ENCODE measurements around the gene PPARG. TPM values are rescaled to one million over a fixed set of nuclear protein-coding genes. Genes with fewer than 3 reads are reported as not detected.
"Not testable (repeated sequence)": the region's sequence is repeated elsewhere in the genome, so short reads cannot be mapped to it uniquely, and the experiment has no call there.

The PPARG gene
- total RNA-seq, 1 donor: 4.7 TPM

DNA sequence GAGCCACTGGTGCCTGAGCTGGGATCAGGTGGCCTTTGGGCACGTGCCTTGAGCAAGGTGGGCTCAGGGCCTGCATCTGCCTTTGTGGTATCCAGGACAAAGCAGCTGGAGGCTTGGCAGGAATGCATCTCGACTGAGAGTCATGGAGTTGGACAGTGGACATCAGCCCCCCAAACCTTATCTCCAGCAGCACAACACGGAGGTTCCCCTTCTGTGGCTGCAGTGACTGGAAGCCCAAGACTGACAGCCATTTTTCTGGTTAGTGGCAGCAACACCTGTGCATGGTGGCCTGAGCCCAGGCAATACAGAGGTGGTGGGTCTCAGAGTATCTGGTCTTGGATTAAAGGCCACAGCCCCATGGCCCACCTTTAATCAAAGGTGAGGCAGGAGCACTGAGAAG is 167.6 kb downstream of the PPARG start:
- TF ChIP-seq, protein P1, sequence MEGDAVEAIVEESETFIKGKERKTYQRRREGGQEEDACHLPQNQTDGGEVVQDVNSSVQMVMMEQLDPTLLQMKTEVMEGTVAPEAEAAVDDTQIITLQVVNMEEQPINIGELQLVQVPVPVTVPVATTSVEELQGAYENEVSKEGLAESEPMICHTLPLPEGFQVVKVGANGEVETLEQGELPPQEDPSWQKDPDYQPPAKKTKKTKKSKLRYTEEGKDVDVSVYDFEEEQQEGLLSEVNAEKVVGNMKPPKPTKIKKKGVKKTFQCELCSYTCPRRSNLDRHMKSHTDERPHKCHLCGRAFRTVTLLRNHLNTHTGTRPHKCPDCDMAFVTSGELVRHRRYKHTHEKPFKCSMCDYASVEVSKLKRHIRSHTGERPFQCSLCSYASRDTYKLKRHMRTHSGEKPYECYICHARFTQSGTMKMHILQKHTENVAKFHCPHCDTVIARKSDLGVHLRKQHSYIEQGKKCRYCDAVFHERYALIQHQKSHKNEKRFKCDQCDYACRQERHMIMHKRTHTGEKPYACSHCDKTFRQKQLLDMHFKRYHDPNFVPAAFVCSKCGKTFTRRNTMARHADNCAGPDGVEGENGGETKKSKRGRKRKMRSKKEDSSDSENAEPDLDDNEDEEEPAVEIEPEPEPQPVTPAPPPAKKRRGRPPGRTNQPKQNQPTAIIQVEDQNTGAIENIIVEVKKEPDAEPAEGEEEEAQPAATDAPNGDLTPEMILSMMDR (IDR thresholded peaks at IDR 0.05; ENCODE audit: insufficient read depth, low read depth, low read length): no peak
- no peak for DNase-seq (ENCODE audit: low read depth)
- H3K4me3 ChIP-seq (ENCODE audit: low read depth, low read length): no peak overlapping the region

DNA sequence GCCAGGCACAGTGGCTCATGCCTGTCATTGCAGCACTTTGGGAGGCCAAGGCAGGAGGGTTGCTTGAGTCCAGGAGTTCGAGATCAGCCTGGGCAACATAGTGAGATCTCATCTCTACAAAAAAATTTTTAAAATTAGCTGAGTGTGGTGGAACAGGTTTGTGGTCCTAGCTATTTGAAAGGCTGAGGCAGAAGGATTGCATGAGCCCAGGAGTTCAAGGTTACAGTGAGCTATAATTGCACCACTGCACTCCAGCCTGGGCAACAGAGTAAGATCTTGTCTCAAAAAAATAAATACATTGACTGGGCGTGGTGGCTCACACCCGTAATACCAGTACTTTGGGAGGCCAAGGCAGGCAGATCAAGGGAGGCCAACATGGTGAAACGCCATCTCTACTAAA is 168.5 kb downstream of the PPARG start:
- DNase-seq (ENCODE audit: low read depth): not testable (repeated sequence)

DNA sequence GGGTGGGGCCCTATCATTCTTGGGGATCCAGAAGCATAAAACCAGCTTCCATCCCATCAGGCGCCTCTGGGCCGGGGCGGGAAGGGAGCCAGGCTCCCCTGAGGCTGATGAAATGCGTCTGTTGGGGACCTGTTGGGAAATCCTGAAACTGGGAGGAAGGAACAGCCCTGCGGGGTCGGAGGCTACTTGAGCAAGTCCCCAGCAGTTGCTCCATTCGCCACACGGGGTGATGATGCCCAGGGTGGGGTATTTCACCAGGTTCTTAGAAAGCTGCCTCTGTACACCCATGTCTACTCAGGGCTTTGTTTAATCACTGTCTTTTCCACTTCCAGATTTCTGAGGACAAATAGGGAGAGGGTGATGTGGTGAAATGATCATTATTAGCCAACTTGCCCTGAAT is 170.0 kb downstream of the PPARG start:
- TF ChIP-seq, protein P1 (IDR thresholded peaks at IDR 0.05; ENCODE audit: insufficient read depth, low read depth, low read length): no peak
- no peak overlapping the region for H3K4me3 ChIP-seq (ENCODE audit: low read depth, low read length)
- peak; percentile 46 for DNase-seq (ENCODE audit: low read depth)

More for the DNA sequence above, 168.5 kb downstream of the PPARG start:
- not testable (repeated sequence) for H3K4me3 ChIP-seq (ENCODE audit: low read depth, low read length)

DNA sequence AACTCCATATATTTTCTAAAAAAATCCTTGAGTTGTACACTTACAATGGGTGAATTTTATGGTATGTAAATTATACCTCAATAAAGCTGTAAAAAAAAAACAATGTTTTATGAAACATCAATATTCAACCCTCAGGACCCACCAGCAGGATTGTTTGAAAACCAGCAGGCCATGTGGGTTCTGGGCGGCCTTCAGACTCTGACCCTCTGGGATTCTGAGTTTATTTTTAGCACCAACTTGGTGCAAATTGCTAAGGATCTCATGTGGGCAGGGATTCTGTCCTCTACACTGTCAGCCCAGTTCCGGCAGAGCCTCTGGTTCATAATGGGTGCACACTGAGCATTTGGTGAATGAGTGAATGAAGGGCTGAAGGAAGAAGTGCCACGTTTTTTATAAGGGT is 171.3 kb downstream of the PPARG start:
- TF ChIP-seq, protein P1 (IDR thresholded peaks at IDR 0.05; ENCODE audit: insufficient read depth, low read depth, low read length): no peak
- DNase-seq (ENCODE audit: low read depth): no peak
- no peak overlapping the region for H3K4me3 ChIP-seq (ENCODE audit: low read depth, low read length)

DNA sequence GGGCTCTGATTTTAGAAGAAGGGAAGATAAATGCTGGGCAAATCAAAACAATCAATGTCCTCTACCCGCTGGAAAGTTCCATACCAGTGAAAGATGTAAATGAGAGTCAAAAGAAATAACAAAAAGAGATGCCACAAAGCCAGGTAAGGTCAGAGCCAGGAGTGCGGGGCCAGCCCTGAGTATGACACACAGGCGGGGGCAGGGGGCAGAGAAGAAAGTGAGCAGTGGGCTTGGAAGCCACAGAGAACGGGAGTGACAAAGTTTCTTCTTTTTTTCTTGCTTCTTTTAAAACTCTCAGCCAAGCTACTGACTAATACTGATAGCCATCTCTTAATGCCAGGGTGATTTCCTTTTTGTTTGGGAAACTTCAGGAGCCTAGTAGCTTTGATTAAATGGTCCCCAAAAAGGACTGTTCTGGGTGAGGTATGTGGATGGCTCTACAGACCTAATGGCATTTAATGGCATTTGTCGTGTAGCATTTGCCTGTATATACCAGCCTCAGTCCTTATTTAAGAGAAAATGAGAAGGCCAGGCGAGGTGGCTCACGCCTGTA is 172.3 kb downstream of the PPARG start:
- no peak overlapping the region for H3K4me3 ChIP-seq (ENCODE audit: low read depth, low read length)
- DNase-seq (ENCODE audit: low read depth): no peak
- TF ChIP-seq, protein P1 (IDR thresholded peaks at IDR 0.05; ENCODE audit: insufficient read depth, low read depth, low read length): no peak

DNA sequence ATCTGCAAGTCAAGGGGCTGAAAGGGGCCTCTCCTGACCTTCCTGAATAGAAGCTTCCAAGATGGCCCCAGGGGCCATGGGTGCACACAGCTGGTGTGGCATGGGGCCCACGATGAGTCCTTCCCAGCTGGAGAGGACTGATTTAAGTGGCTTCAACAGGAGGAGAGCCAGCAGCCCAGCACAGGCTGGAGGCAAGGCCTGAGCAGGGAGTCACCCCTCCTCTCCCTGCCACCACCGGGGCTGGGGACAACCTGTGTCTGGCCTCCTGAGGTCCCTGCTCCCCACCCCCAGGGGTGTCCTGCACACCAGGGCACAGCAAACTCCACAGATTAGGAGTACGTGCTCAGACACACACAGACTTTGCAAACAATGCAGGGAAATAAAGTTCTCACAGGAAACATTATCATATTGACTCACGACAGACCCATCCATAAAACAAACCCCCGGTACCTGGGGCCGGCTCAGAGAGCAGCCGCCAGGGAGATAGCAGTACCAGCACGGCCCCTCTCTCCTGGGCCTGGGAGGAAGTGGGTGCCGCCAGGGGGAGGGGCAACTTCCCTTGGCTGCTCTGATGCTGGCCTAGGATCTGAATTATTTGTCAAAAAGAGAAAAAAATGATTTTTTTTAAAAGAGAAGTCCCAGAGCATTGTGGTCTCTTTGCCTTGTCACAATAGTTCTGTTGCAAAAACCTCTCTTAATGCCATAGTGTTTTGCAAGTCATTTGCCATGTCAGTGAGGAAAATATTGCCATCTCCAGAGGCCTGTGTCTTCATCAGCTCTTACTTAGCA is 173.5 kb downstream of the PPARG start:
- no peak for DNase-seq (ENCODE audit: low read depth)
- TF ChIP-seq, protein P1 (IDR thresholded peaks at IDR 0.05; ENCODE audit: insufficient read depth, low read depth, low read length): no peak
- H3K4me3 ChIP-seq (ENCODE audit: low read depth, low read length): no peak overlapping the region

DNA sequence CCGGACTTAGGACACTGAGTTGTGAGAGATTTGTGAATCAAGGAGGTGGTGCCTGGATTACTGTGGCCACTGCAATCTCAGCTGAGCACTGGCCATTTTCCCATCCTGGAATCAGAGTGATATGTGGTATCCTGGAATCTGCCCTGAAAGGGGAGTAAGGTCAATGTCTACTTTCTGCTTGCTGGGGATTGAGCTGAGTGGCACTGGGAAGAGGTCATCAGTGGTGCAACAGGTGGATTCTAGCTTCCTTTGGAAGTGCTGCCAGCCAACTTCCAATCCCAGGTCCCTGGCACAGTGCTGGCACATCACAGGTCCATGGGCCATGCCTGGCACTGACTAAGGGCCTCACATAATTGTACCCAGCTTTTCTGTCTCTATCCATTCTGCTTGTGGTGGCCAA is 174.8 kb downstream of the PPARG start:
- H3K4me3 ChIP-seq (ENCODE audit: low read depth, low read length): no peak overlapping the region
- no peak for DNase-seq (ENCODE audit: low read depth)
- TF ChIP-seq, protein P1 (IDR thresholded peaks at IDR 0.05; ENCODE audit: insufficient read depth, low read depth, low read length): no peak

Data from fibroblast of villous mesenchyme (primary cell).